ENCODE results near the gene PITPNM1. TPM values are rescaled to one million over a fixed set of nuclear protein-coding genes. Genes with fewer than 3 reads are reported as not detected.
"Not testable (repeated sequence)": the region's sequence is repeated elsewhere in the genome, so short reads cannot be mapped to it uniquely, and the experiment has no call there.

The PITPNM1 gene
- total RNA-seq (10 to 100 TPM in 1 of 4 donors, 1 to 10 TPM in 3; 3.2 to 16.0 (median 5.6) TPM), polyA plus RNA-seq (10 to 100 TPM; 16.2 to 69.1 (median 36.1) TPM)

GRCh38 chr11:67504950-67505581 lies at the start of gene PITPNM1:
PITPNM1 (minus strand) TSS chr11:67505363; CDS start chr11:67504180, 1,183 bp downstream.
- TF ChIP-seq EP300 (IDR thresholded peaks at IDR 0.05): no peak
- peak in 3 of 4 donors; percentile 21 to 41 (median 33) for TF ChIP-seq POLR2AphosphoS5 (IDR thresholded peaks at IDR 0.05)
- no peak for TF ChIP-seq POLR2A (IDR thresholded peaks at IDR 0.05)
- TF ChIP-seq CTCF (IDR thresholded peaks at IDR 0.05): no peak
- DNase-seq: peak; percentile 80
- WGBS, 2 donors: 1% methylated on average over 58 of the region's 58 CpGs
- Histone ChIP-seq H3K4me1 (peaks cover 0 to 57% (median 48%) of the 10 kb centered on the region in 4 donors), H3K27me3 (peaks cover 9 to 43% (median 30%) of the 10 kb centered on the region in 3 donors), H3K9me3 (no peaks in the 10 kb centered on the region), H3K27ac (peak within 1 kb of the TSS; percentile 96 to 99 (median 97)), H3K4me3 (peak within 1 kb of the TSS; percentile 27 to 61 (median 52)), H3K36me3 (peaks cover 0 to 7% (median 0%) of the 10 kb centered on the region in 4 donors)
- intact Hi-C loops (cut with DNase I): loop anchor here (1.0 to 5.0 kb wide), 4 partner anchors 77 to 238 kb away; partner anchors contain the start of genes GRK2, GSTP1 and RPS6KB2

DNA sequence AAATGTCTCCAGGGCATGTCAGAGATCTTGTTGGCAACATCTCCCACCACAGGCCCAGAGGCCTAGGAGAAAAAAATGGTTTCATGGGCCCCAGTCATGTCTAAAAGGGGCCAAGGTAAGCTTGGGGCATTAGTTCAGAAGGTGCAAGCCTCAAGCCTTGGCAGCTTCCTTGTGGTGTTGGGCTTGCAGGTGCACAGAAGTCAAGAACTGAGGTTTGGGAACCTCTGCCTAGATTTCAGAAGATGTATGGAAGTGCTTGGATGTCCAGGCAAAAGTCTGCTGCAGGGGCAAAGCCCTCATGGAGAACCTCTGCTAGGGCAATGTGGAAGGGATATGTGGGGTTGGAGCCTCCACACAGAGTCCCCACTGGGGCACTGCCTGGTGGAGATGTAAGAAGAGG lies 46.5 kb upstream of the PITPNM1 start:
- H3K4me1 ChIP-seq; H3K27me3 ChIP-seq; intact Hi-C loops (cut with DNase I); H3K4me3 ChIP-seq; H3K27ac ChIP-seq; H3K9me3 ChIP-seq; H3K36me3 ChIP-seq: not testable (repeated sequence)
- peak; percentile 22 for DNase-seq

DNA sequence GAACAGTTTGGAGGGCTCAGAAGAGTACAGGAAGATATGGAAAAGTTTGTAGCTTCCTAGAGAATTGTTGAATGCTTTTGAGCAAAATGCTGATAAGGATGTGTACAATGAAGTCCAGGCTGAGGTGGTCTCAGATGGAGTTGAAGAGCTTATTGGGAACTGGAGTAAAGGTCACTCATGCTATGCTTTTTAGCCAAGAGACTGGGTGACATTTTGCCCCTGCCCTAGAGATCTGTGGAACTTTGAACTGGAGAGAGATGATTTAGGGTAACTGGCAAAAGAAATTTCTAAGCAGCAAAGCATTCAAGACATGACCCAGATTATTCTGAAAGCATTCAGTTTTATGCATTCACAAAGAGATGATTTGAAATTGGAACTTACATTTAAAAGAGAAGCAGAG lies 46.0 kb upstream of the PITPNM1 start:
- TF ChIP-seq POLR2A (IDR thresholded peaks at IDR 0.05): no peak
- TF ChIP-seq POLR2AphosphoS5 (IDR thresholded peaks at IDR 0.05): no peak
- TF ChIP-seq EP300 (IDR thresholded peaks at IDR 0.05): no peak
- no peak for TF ChIP-seq CTCF (IDR thresholded peaks at IDR 0.05)
- Histone ChIP-seq H3K36me3 (no peaks in the 10 kb centered on the region), H3K9me3 (peaks cover 0 to 3% (median 0%) of the 10 kb centered on the region in 4 donors)

GRCh38 chr11:67548555-67549110 lies 43.5 kb upstream of the PITPNM1 start:
- H3K27ac ChIP-seq: no peak overlapping the region
- TF ChIP-seq EP300 (IDR thresholded peaks at IDR 0.05): no peak
- TF ChIP-seq POLR2AphosphoS5 (IDR thresholded peaks at IDR 0.05): no peak
- no peak for TF ChIP-seq POLR2A (IDR thresholded peaks at IDR 0.05)
- TF ChIP-seq CTCF (IDR thresholded peaks at IDR 0.05): no peak
- WGBS, 2 donors: 66 to 83% methylated on average over 9 of the region's 9 CpGs
- no peaks in the 10 kb centered on the region for H3K4me1 ChIP-seq
- H3K4me3 ChIP-seq: no peak overlapping the region
- no peaks in the 10 kb centered on the region for H3K36me3 ChIP-seq
- DNase-seq: peak; percentile 17
- intact Hi-C loops (cut with DNase I): no loop called here
- peaks cover 0 to 3% (median 0%) of the 10 kb centered on the region in 4 donors for H3K9me3 ChIP-seq
- H3K27me3 ChIP-seq: no peaks in the 10 kb centered on the region

More for the DNA sequence above, 46.0 kb upstream of the PITPNM1 start:
- Histone ChIP-seq H3K27ac (no peak overlapping the region), H3K27me3 (no peaks in the 10 kb centered on the region), H3K4me3 (no peak overlapping the region), H3K4me1 (no peaks in the 10 kb centered on the region)
- no peak for DNase-seq
- intact Hi-C loops (cut with DNase I): no loop called here

DNA sequence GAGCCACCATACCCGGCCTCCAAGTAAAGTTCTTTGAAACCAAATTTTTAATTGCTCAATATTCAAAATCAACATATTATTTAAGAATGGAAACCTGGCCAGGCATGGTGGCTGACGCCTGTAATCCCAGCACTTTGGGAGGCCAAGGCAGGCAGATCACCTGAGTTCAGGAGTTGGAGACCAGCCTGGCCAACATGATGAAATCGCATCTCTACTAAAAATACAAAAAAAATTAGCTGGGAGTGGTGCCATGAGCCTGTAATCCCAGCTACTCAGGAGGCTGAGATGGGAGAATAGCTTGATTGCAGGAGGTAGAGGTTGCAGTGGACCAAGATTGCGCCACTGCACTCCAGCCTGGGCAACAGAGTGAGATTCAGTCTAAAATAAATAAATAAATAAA lies 42.9 kb upstream of the PITPNM1 start:
- 84 to 90% methylated on average over 4 of the region's 4 CpGs for WGBS, 2 donors
- peak; percentile 11 for DNase-seq
- H3K36me3 ChIP-seq; H3K27me3 ChIP-seq; H3K27ac ChIP-seq; H3K4me3 ChIP-seq; intact Hi-C loops (cut with DNase I); H3K4me1 ChIP-seq; H3K9me3 ChIP-seq: not testable (repeated sequence)

Data from sigmoid colon (tissue), 7 donors.